Measurements from ENCODE around the gene PRICKLE3.

The PRICKLE3 gene

GRCh38 chrX:49206543-49206942, 20.4 kb upstream of the PRICKLE3 start:
- no peak for DNase-seq

- DNase-seq, result no peak
Measured at GRCh38 chrX:49205443-49205842, 19.3 kb upstream of the PRICKLE3 start.

- no peak for DNase-seq
Measured at GRCh38 chrX:49204709-49205108, 18.5 kb upstream of the PRICKLE3 start.

GRCh38 chrX:49204017-49204416, 17.8 kb upstream of the PRICKLE3 start:
- no peak for DNase-seq

DNA sequence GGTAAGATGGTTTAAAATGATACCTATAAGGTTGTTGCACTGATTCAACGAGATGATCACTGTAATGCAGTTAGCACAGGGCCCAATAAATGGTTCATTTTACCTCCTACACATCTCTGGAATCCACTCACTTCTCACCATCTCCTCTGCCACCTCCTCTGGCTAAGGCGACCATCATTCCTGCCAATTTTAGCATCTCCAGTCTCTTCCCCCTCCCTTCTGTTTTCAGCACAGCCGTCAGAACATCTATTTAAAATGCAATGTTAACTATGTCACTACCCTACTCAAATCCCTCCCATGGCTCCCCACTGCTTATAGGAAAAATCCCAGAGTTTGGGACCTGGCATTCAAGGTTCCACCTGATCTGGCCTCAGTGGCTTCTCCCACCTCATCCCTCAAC, 17.4 kb upstream of the PRICKLE3 start:
- DNase-seq, result no peak

DNA sequence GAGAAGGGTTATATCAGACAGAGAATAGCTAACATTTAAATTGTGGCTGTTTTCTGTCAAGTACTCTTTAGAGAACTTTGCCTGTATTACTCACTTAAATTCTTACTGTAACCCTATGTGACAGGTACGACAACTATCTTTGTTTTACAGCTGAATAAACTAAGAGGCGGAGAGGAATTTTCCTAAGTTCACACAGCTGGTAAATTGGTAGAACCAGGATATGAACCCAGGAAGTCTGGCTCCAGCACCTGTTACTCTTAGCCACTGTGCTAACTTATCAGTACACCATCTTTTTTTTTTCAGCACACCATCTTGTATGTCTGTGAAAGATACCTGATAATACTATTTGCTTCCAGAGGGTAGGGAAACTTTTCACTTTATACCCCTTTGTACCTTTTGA, 15.8 kb upstream of the PRICKLE3 start:
- DNase-seq, result no peak

- DNase-seq, result peak; percentile 95
Measured at GRCh38 chrX:49199906-49200771, 14.0 kb upstream of the PRICKLE3 start, which contains the start of gene SYP. TSS of gene SYP (minus strand) at chrX:49200193. CDS start at chrX:49200186, 7 bp downstream.

DNA sequence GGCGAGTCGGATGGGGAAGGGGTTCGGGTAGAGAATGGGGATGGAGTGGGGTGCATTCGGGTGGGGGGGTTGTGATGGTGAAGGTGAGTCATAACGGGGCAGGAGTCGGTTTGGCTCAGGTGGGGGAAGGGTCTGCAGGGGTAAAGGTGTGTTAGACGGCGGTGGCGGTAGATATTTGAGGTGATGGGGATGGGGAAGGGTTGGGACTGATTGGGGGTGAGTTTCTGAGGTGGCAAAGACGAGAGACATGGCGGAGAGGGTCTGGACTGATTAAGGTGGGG, 13.1 kb upstream of the PRICKLE3 start:
- DNase-seq, result no peak

GRCh38 chrX:49198540-49199314, 12.6 kb upstream of the PRICKLE3 start:
- DNase-seq, result no peak

- DNase-seq, result no peak
Measured at GRCh38 chrX:49197543-49198087, 11.4 kb upstream of the PRICKLE3 start.

DNA sequence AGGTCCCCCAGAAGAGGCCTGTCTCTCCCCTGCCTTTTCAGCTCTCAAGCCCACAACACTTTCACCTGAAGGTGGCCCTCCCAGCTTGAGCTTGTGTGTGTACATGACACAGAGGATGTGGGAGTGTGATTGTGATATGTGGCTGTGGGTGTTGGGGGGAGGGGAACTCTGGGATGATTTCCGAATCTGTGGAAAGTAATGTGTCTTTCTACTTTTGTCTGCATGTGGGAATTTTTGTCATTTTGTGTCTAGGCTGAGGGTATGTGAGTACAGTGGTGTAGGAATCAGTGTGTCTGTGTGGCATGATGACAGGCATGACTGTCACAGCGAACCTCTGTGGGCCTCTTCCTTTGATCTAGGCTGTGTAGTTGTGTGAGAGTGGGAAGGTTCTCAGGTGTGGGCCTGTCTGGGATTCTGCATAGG, 7.4 kb upstream of the PRICKLE3 start:
- no peak for DNase-seq

- no peak for DNase-seq
Measured at GRCh38 chrX:49192722-49193328, 6.7 kb upstream of the PRICKLE3 start.

DNA sequence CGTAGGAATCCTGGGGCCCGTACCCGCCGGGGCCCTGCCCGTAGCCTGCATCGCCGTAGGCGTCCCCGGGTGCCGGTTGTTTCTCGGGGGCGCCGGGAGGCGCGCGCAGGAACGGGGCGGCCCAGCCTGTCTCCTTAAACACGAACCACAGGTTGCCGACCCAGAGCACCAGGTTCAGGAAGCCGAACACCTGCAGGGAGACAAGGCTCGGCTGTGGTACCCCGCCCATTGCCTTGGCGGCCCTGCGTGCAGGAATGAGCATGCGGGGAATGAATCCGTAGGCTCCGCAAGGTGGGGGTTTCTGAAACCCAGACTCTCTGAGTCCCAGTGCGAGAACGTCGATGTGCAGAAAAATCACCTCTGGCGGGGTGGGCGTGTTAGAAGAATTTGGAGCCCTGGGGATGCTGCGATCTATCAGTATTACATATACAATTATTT, 5.4 kb upstream of the PRICKLE3 start:
- peak; percentile 67 for DNase-seq

DNA sequence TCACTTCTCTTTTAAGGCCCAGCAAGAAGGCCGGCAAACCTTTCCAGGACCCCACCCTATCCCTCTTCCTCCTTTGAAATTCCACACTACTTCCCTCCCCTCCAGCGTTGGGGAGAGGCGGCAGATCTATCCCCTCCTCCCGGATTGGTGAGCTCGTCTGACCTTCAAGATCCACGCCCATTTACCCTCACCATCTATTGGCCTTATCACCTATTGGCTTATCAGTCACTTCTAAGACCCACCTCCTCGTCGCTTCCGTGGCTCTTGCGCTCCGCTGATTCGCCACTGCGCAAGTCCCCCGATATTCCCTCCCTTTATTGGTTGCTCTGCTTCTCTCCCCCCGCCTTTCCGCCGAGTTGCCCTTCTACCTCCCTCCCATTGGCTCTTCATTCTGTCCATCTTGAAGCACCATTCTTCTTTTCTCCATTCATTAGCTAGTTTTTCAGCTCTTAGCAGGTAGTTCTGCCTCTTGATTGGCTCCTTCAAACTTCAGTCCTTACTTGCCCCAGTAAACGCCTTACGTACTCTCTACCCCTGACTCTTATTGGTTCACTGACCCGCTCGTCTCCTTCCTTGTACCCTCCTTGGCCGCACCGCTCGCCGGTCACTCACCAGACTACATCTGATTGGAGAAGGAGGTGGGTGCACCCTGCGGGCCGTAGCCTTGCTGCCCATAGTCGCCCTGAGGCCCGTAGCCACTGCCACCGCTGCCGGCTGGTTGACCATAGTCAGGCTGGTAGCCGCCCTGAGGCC, 4.8 kb upstream of the PRICKLE3 start:
- DNase-seq, result peak; percentile 98

DNA sequence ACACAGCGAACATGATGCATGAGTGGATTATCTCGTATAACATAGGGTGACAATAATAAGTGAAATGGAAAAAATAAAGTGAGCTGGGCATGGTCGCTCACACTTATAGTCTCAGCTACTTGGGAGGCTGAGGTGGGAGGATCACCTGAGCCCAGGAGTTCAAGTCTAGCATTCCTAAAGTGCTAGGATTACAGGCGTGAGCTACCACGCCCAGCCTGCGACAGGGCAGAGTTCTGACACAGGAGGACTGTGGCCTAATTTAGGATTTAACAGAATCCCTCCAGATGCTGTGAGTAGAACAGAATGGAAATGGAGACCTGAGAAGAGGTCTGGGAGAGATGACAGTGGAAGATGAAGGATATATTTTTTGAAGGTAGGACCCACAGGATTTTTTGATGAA, 3.4 kb upstream of the PRICKLE3 start:
- DNase-seq, result no peak

DNA sequence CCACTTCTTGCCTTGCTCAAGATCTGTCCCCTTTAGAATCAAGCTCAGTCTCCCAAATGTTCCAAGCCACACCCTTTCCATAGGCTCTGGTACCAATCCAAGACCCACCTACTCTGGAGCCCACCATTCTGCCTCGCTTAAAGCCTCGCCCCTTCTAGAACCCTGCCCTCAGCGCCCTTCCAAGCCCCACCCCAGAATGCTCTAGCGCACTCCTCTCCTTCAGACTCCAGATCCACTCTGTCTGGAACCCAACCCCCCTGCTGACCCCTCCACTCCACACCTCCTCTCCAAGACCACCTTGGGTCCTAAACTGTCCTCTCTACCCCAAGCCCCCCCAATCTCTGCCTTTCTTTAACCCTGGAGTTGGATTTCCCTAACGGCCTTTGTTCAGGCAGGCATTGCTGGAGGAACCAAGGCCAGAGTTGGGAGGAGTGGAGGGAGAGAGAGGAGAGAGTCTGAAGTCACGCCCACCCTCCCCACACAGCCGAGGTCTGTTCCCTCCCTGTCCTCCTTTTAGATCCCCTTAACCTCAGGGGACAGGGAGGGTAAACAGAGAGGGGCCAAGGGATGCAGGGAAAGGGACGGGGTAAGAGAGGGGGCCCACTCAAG, 2.4 kb upstream of the PRICKLE3 start:
- no peak for DNase-seq

- no peak for DNase-seq
Measured at GRCh38 chrX:49187526-49187925, 1.4 kb upstream of the PRICKLE3 start.

DNA sequence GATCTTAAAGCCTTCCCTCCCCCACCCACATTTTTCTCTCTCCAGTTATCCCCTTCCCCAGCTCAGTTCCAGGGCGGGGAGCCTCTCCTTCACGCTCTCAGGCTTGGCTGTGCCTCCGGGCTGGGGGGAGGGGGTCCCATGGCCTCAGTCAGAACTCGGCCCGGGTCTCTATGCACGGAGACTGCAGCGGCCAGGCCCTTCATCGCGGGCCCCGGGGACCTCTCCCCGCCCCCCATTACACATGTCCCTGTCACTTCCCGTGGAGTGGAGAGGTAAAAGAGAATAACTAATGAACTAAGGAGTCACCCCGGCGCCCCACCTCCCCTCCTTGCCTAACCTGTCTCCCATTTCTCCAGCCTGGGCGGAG, 838 bp upstream of the PRICKLE3 start:
- no peak for DNase-seq

GRCh38 chrX:49184294-49185281, 1.6 kb downstream of the PRICKLE3 start:
- peak; percentile 97 for DNase-seq

DNA sequence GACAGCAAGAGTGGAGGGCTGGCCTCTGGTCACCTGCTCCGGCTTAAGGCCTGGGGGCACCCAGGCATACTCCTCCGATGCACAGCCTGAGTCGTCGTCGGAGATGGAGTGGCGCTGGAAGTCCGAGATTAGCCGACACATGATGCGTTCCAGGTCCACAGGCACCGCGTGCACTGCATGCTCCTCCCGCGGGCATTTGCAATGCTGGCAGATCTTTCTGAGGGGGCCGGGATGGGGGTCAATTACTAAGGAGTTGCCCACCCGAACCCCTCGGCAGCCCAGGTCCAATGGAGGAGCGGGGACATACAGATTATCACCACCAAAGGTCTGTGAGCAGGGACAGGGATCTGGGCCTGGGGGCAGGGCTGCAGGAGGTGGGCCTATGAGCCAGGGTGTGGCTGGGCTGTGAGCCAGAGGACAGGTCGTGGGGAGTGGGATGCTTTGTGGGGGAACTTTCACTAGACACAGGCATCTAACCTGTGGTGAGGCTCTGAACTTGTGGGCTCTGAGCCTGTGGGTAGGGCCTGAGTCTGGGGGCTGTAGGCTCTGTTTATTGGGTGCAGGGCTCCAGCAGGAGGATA, 2.4 kb downstream of the PRICKLE3 start:
- DNase-seq, result no peak

GRCh38 chrX:49179358-49179757, 6.8 kb downstream of the PRICKLE3 start:
- no peak for DNase-seq

Data from islet precursor cell (in vitro differentiated cells).